Measurements from ENCODE around the gene KRT40.

The KRT40 gene

DNA sequence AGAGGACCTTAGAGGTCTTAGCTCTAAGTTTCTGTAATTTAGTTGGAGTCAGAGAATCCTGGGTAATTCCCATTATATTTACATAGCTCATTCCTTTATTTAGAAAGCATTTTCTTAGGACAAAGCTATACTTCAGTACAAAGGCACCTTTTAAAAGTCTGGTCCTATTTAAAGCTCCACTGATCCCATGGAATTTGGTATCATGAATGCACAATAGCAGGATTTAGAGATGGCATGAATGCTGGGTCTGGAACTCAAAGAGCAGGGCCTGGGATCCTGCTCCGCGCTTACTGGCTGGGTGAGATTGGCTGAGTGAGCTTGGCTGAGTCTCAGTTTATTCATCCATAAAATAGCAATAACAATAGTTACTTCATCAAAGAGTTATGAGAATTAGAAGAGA lies 51.5 kb downstream of the KRT40 start:
- Histone ChIP-seq H3K36me3 (ENCODE audit: control insufficient read depth, insufficient read depth, low read length, severe bottlenecking) (no peaks in the 10 kb centered on the region), H3K4me3 (ENCODE audit: low read length) (no peak overlapping the region)
- no peak for DNase-seq (ENCODE audit: low read depth)

DNA sequence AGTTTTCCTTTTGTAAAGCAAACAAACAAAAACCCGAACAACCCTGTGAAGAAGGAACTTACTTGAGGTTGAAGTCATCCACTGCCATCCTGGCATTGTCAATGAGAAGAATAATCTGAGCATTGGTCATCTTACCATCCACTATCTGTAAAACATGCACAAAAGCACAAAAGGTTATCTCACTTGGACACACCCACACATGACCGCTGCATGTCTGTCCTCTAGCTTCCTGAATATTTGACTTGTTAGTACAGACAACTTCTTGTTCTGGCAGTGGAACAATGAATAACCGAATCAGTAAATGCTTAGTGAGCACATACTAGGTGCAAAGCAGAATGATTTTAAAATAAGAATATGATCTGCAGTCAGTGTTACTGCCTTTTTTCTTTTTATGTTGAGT lies 52.8 kb downstream of the KRT40 start:
- H3K36me3 ChIP-seq (ENCODE audit: control insufficient read depth, insufficient read depth, low read length, severe bottlenecking): no peaks in the 10 kb centered on the region
- H3K27me3 ChIP-seq (replicated peaks; ENCODE audit: control insufficient read depth, insufficient read depth, low read length): no peaks in the 10 kb centered on the region
- H3K9me3 ChIP-seq (ENCODE audit: control insufficient read depth, low read length): no peaks in the 10 kb centered on the region
- H3K4me1 ChIP-seq (ENCODE audit: control insufficient read depth, insufficient read depth, low read length): peaks cover 3% of the 10 kb centered on the region
- no peak overlapping the region for H3K4me3 ChIP-seq (ENCODE audit: low read length)
- no peak for DNase-seq (ENCODE audit: low read depth)
- H3K9ac ChIP-seq (ENCODE audit: low read length): no peak overlapping the region

More for the DNA sequence above, 51.5 kb downstream of the KRT40 start:
- no peaks in the 10 kb centered on the region for H3K9me3 ChIP-seq (ENCODE audit: control insufficient read depth, low read length)
- H3K4me1 ChIP-seq (ENCODE audit: control insufficient read depth, insufficient read depth, low read length): peaks cover 3% of the 10 kb centered on the region
- no peaks in the 10 kb centered on the region for H3K27me3 ChIP-seq (replicated peaks; ENCODE audit: control insufficient read depth, insufficient read depth, low read length)
- H3K9ac ChIP-seq (ENCODE audit: low read length): no peak overlapping the region
